Loucy (cell line): ENCODE measurements around the gene VPS37C.

Experiments used
- H2AFZ ChIP-seq: fragments of 200-600 bp; sonication (generic); 2 replicates; pipeline ENCODE4 v1.6.0; 2016; ENCODE audit warnings: antibody characterized with exemption, mild to moderate bottlenecking, low read length, moderate library complexity
- H3F3A ChIP-seq: fragments of 200-600 bp; 2 replicates; pipeline ENCODE4 v1.6.0; 2016; ENCODE audit warnings: antibody characterized with exemption, low read depth, mild to moderate bottlenecking
- H3K27me3 ChIP-seq: fragments of 200-600 bp; sonication (generic); 2 replicates; pipeline ENCODE4 v1.6.1; 2014; ENCODE audit warnings: low read length, mild to moderate bottlenecking; ENCODE audit not compliant: insufficient read depth, poor library complexity, severe bottlenecking
- H3K36me3 ChIP-seq: fragments of 200-600 bp; sonication (generic); 2 replicates; pipeline ENCODE4 v1.6.1; 2016; ENCODE audit warnings: low read length; ENCODE audit not compliant: insufficient read depth
- H3K4me1 ChIP-seq: fragments of 200-600 bp; sonication (generic); 2 replicates; pipeline ENCODE4 v1.5.1; 2014; ENCODE audit warnings: low read length, mild to moderate bottlenecking; ENCODE audit not compliant: insufficient read depth, poor library complexity, severe bottlenecking
- H3K4me2 ChIP-seq: fragments of 200-600 bp; sonication (generic); 2 replicates; pipeline ENCODE4 v1.6.0; 2014; ENCODE audit warnings: antibody characterized with exemption, low read length, low read depth, mild to moderate bottlenecking; ENCODE audit not compliant: poor library complexity, severe bottlenecking
- H3K4me3 ChIP-seq: fragments of 200-600 bp; sonication (generic); 2 replicates; pipeline ENCODE4 v1.5.1; 2014; ENCODE audit warnings: low read length, mild to moderate bottlenecking, mixed read lengths; ENCODE audit not compliant: poor library complexity, severe bottlenecking
- H3K79me2 ChIP-seq: fragments of 200-600 bp; sonication (generic); 2 replicates; pipeline ENCODE4 v1.6.1; 2014; ENCODE audit warnings: low read length; ENCODE audit not compliant: insufficient read depth
- H3K9ac ChIP-seq: fragments of 200-600 bp; sonication (generic); 2 replicates; pipeline ENCODE4 v1.6.0; 2014; ENCODE audit warnings: mild to moderate bottlenecking, low read depth, low read length, moderate library complexity; ENCODE audit not compliant: poor library complexity, severe bottlenecking
- H3K9me2 ChIP-seq: fragments of 200-600 bp; sonication (generic); replicated peaks from 2 replicates; pipeline ENCODE4 v1.6.1; 2016; ENCODE audit warnings: low read depth, low read length, mixed read lengths
- H3K9me3 ChIP-seq: fragments of 200-600 bp; sonication (generic); 2 replicates; pipeline ENCODE4 v1.6.1; 2014; ENCODE audit warnings: mild to moderate bottlenecking, antibody characterized with exemption, low read length, low read depth; ENCODE audit not compliant: insufficient read depth
- H4K20me1 ChIP-seq: fragments of 200-600 bp; sonication (generic); 2 replicates; pipeline ENCODE4 v1.6.0; 2014; ENCODE audit warnings: antibody characterized with exemption, low read length, mild to moderate bottlenecking; ENCODE audit not compliant: insufficient read depth, poor library complexity, severe bottlenecking
- CTCF ChIP-seq: fragments of 200-600 bp; sonication (generic); conservative IDR thresholded peaks from 2 replicates; pipeline ENCODE4 v1.5.1; 2014; ENCODE audit warnings: mild to moderate bottlenecking, antibody characterized with exemption, low read length
- EZH2phosphoT487 ChIP-seq: fragments of 200-600 bp; IDR thresholded peaks from 2 replicates; pipeline ENCODE4 v1.6.1; 2018; ENCODE audit warnings: antibody characterized with exemption, mild to moderate bottlenecking, moderate library complexity, borderline replicate concordance

VPS37C gene

GRCh38 chr11:61127991-61128390, 33.2 kb downstream of the VPS37C start:
- Histone ChIP-seq H3F3A (no peaks in the 10 kb centered on the region), H3K4me1 (peaks cover 16% of the 10 kb centered on the region), H2AFZ (no peak overlapping the region), H3K9me2 (no peaks in the 10 kb centered on the region), H3K36me3 (peaks cover 4% of the 10 kb centered on the region; the same call in 1 of the 2 replicates), H3K4me3 (no peak overlapping the region), H3K27me3 (no peaks in the 10 kb centered on the region), H3K79me2 (no peaks in the 10 kb centered on the region), H3K9me3 (no peaks in the 10 kb centered on the region), H3K4me2 (no peak overlapping the region), H4K20me1 (no peaks in the 10 kb centered on the region), H3K9ac (no peak overlapping the region)
- TF ChIP-seq CTCF (no peak), EZH2phosphoT487 (no peak)

GRCh38 chr11:61126256-61126655, 35.0 kb downstream of the VPS37C start:
- no peak overlapping the region for H3K4me3 ChIP-seq
- TF ChIP-seq CTCF (no peak), EZH2phosphoT487 (no peak)
- no peak overlapping the region for H3K4me2 ChIP-seq
- H3K36me3 ChIP-seq = peaks cover 1% of the 10 kb centered on the region; the same call in 1 of the 2 replicates
- H3F3A ChIP-seq = no peaks in the 10 kb centered on the region
- no peaks in the 10 kb centered on the region for H4K20me1 ChIP-seq
- H3K9me2 ChIP-seq = no peaks in the 10 kb centered on the region
- no peak overlapping the region for H3K9ac ChIP-seq
- no peaks in the 10 kb centered on the region for H3K9me3 ChIP-seq
- no peaks in the 10 kb centered on the region for H3K79me2 ChIP-seq
- H3K4me1 ChIP-seq = peaks cover 17% of the 10 kb centered on the region
- H3K27me3 ChIP-seq = no peaks in the 10 kb centered on the region
- no peak overlapping the region for H2AFZ ChIP-seq

GRCh38 chr11:61125310-61125684, 35.9 kb downstream of the VPS37C start:
- Histone ChIP-seq H3K9ac (no peak overlapping the region), H3K36me3 (no peaks in the 10 kb centered on the region), H3K9me2 (no peaks in the 10 kb centered on the region), H3K4me2 (no peak overlapping the region), H3K27me3 (no peaks in the 10 kb centered on the region), H3K4me3 (no peak overlapping the region), H2AFZ (no peak overlapping the region), H4K20me1 (no peaks in the 10 kb centered on the region), H3K79me2 (no peaks in the 10 kb centered on the region), H3K4me1 (peaks cover 26% of the 10 kb centered on the region), H3F3A (no peaks in the 10 kb centered on the region), H3K9me3 (no peaks in the 10 kb centered on the region)
- TF ChIP-seq EZH2phosphoT487 = no peak
- TF ChIP-seq CTCF = no peak
